Measurements from ENCODE around the gene C19orf12. TPM values are rescaled to one million over a fixed set of nuclear protein-coding genes. Genes with fewer than 3 reads are reported as not detected.

C19orf12 gene
- total and polyA plus RNA-seq, 2 donors (not counting 3 experiments of a cell fraction or from before 2014, with no cell fraction given): 20.4 to 22.9 TPM

GRCh38 chr19:29673451-29674371 is 41.4 kb downstream of the C19orf12 start:
- no peaks in the 10 kb centered on the region for H3K4me1 ChIP-seq (ENCODE audit: control insufficient read depth, extremely low read depth, insufficient read depth, low read length)
- H3K9me3 ChIP-seq (replicated peaks; ENCODE audit: control insufficient read depth, insufficient read depth, low read length): no peaks in the 10 kb centered on the region
- ChIA-PET CTCF (interaction anchor here (1.0 kb wide), 1 partner anchor 86 kb away, joined by 4 read pairs; no protein-coding TSS in a partner anchor), POLR2A (no interaction called here)
- TF ChIP-seq, protein P1, sequence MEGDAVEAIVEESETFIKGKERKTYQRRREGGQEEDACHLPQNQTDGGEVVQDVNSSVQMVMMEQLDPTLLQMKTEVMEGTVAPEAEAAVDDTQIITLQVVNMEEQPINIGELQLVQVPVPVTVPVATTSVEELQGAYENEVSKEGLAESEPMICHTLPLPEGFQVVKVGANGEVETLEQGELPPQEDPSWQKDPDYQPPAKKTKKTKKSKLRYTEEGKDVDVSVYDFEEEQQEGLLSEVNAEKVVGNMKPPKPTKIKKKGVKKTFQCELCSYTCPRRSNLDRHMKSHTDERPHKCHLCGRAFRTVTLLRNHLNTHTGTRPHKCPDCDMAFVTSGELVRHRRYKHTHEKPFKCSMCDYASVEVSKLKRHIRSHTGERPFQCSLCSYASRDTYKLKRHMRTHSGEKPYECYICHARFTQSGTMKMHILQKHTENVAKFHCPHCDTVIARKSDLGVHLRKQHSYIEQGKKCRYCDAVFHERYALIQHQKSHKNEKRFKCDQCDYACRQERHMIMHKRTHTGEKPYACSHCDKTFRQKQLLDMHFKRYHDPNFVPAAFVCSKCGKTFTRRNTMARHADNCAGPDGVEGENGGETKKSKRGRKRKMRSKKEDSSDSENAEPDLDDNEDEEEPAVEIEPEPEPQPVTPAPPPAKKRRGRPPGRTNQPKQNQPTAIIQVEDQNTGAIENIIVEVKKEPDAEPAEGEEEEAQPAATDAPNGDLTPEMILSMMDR (IDR thresholded peaks at IDR 0.05; ENCODE audit: extremely low read depth in 1 of 2, insufficient read depth in 1 of 2, low read depth in 1 of 2, low read length in 2 of 2): no peak
- TF ChIP-seq JUN (IDR thresholded peaks at IDR 0.05; ENCODE audit: borderline replicate concordance, insufficient read depth, insufficient read length, low read depth) (no peak), MAX (IDR thresholded peaks at IDR 0.05; ENCODE audit: insufficient read depth, insufficient read length) (no peak), EZH2 (IDR thresholded peaks at IDR 0.05; ENCODE audit: borderline replicate concordance, low read depth, low read length, severe bottlenecking) (no peak), FOS (IDR thresholded peaks at IDR 0.05; ENCODE audit: borderline replicate concordance, insufficient read depth, low read length) (no peak), GATA2 (IDR thresholded peaks at IDR 0.05; ENCODE audit: insufficient read depth, insufficient read length, low read depth, low read length) (no peak), POLR2A (IDR thresholded peaks at IDR 0.05; ENCODE audit: low read depth, low read length) (no peak), MYC (IDR thresholded peaks at IDR 0.05; ENCODE audit: low read depth, low read length) (no peak), POLR2AphosphoS5 (IDR thresholded peaks at IDR 0.05; ENCODE audit: insufficient read depth, low read depth, low read length) (no peak)
- intact Hi-C loops (cut with micrococcal nuclease): no loop called here
- peaks cover 0 to 14% of the 10 kb centered on the region in 2 experiments for H3K36me3 ChIP-seq (ENCODE audit: control insufficient read depth in 2 of 2, extremely low read depth in 1 of 2, insufficient read depth in 2 of 2, low read length in 2 of 2)
- DNase-seq (ENCODE audit: low read depth, low spot score) (no peak), FAIRE-seq (no peak)
- H2AFZ ChIP-seq (ENCODE audit: low read depth, low read length): no peak overlapping the region
- H3K27me3 ChIP-seq (ENCODE audit: control insufficient read depth in 2 of 2, insufficient read depth in 2 of 2, low read length in 2 of 2): no peaks in the 10 kb centered on the region
- no peaks in the 10 kb centered on the region for H3K79me2 ChIP-seq (ENCODE audit: control insufficient read depth, insufficient read depth, low read length)
- no TSS peak for BruUV-seq (replicated peaks)
- no peak overlapping the region for H3K27ac ChIP-seq (ENCODE audit: insufficient read depth, low read depth, low read length)
- no peak overlapping the region for H3K9ac ChIP-seq (replicated peaks; ENCODE audit: extremely low read depth, insufficient read depth, low read length)
- no peak overlapping the region for H3K4me3 ChIP-seq (replicated peaks in 1 of 3; ENCODE audit: insufficient read depth in 1 of 3, low read depth in 1 of 3, low read length in 3 of 3)
- H3K4me2 ChIP-seq (ENCODE audit: insufficient read depth, low read length): no peak overlapping the region
- H3K9me1 ChIP-seq (replicated peaks; ENCODE audit: control insufficient read depth, extremely low read depth, insufficient read depth, low read length): no peaks in the 10 kb centered on the region
- H4K20me1 ChIP-seq (replicated peaks; ENCODE audit: control insufficient read depth, extremely low read depth, insufficient read depth, low read length): no peaks in the 10 kb centered on the region
- dilution Hi-C loops (cut with MboI; ENCODE audit: extremely low pct_ligation_motif_present, low sequenced_read_pairs): no loop called here
